B cell (primary cell): Measurements from ENCODE around the gene VPS13D. TPM values are rescaled to one million over a fixed set of nuclear protein-coding genes. Genes with fewer than 3 reads are reported as not detected.

Experiments used
- ATAC-seq: fragments of 200-7000 bp; cut with Tn5 transposase; one replicate; pipeline ENCODE4 v1.10.0; 2021; ENCODE audit warnings: low read depth, mild to moderate bottlenecking, moderate number of reproducible peaks, moderate library complexity
- CTCF ChIA-PET: fragments of 350-600 bp; sonication (Branson Sonifier 250); formaldehyde crosslinking; loops from one replicate; lab custom pipeline; 2021; ENCODE audit warnings: antibody characterized with exemption, inconsistent platforms; lab: Charles Lee
- POLR2A ChIA-PET: fragments of 350-600 bp; sonication (Branson Sonifier 250); formaldehyde crosslinking; loops from one replicate; lab custom pipeline; 2021; ENCODE audit warnings: antibody characterized with exemption; lab: Charles Lee
- DNase-seq: peaks from one replicate; pipeline ENCODE4 v3.0.0; 2013
- H2AFZ ChIP-seq: 2 replicates; pipeline ENCODE4 v1.6.1; 2012; ENCODE audit warnings: mild to moderate bottlenecking, low read depth, low read length; ENCODE audit not compliant: insufficient read depth, poor library complexity, severe bottlenecking
- H3K27ac ChIP-seq, 2 donors: 1 replicate in 1 of 2; 2 replicates in 1 of 2; pipeline ENCODE4 v1.5.1; 2012 to 2013; ENCODE audit warnings: low read length in 2 of 2, mild to moderate bottlenecking in 2 of 2, moderate library complexity in 1 of 2
- H3K27me3 ChIP-seq, 4 experiments: fragments of 200-600 bp in 1 of 4; sonication (generic) in 1 of 4; replicated peaks in 1 of 4; 1 replicate in 2 of 4; 2 replicates in 2 of 4; pipeline versions ENCODE4 v1.6.1 to v1.7.0; 2013 to 2016; ENCODE audit warnings: low read length in 3 of 4, mild to moderate bottlenecking in 2 of 4, mixed read lengths in 1 of 4, moderate library complexity in 1 of 4; ENCODE audit not compliant: insufficient read depth in 4 of 4, control insufficient read depth in 3 of 4; ENCODE audit errors: control extremely low read depth in 1 of 4
- H3K36me3 ChIP-seq, 2 experiments: replicated peaks in 1 of 2; 1 replicate in 1 of 2; 2 replicates in 1 of 2; pipeline versions ENCODE4 v1.6.1 to v1.7.1; 2013; ENCODE audit warnings: low read length in 1 of 2; ENCODE audit not compliant: insufficient read depth in 2 of 2, control insufficient read depth in 1 of 2; ENCODE audit errors: control extremely low read depth in 1 of 2, extremely low read depth in 1 of 2
- H3K4me1 ChIP-seq, 2 donors: fragments of 200-600 bp in 1 of 2; sonication (generic) in 1 of 2; 1 replicate in 1 of 2; 2 replicates in 1 of 2; pipeline versions ENCODE4 v1.5.1 to v1.6.1; 2013 to 2017; ENCODE audit warnings: low read length in 2 of 2; ENCODE audit not compliant: control insufficient read depth in 2 of 2, insufficient read depth in 2 of 2
- H3K4me2 ChIP-seq: replicated peaks from 2 replicates; pipeline ENCODE3; 2012; ENCODE audit warnings: mild to moderate bottlenecking, low read depth, low read length; ENCODE audit not compliant: poor library complexity, severe bottlenecking
- H3K4me3 ChIP-seq, 5 experiments: fragments of 200-600 bp in 1 of 5; sonication (generic) in 1 of 5; 1 replicate in 3 of 5; 2 replicates in 2 of 5; pipeline versions ENCODE4 v1.5.1 to v1.7.0; 2011 to 2016; ENCODE audit warnings: low read length in 4 of 5, mild to moderate bottlenecking in 4 of 5, low read depth in 2 of 5, control low read depth in 1 of 5, moderate library complexity in 1 of 5; ENCODE audit not compliant: insufficient read depth in 1 of 5; ENCODE audit errors: control extremely low read depth in 1 of 5, extremely low read depth in 1 of 5
- H3K79me2 ChIP-seq: fragments of 200-600 bp; sonication (generic); one replicate; pipeline ENCODE4 v1.6.0; 2016; ENCODE audit warnings: low read length; ENCODE audit not compliant: control insufficient read depth, insufficient read depth
- H3K9ac ChIP-seq: fragments of 200-600 bp; sonication (generic); 2 replicates; pipeline ENCODE4 v1.6.1; 2017; ENCODE audit warnings: mild to moderate bottlenecking, low read length, moderate library complexity
- H3K9me3 ChIP-seq, 3 donors: one replicate each; pipeline versions ENCODE4 v1.6.1 to v1.7.1; 2013; ENCODE audit warnings: low read length in 2 of 3; ENCODE audit not compliant: control insufficient read depth in 2 of 3, insufficient read depth in 1 of 3; ENCODE audit errors: control extremely low read depth in 1 of 3
- H4K20me1 ChIP-seq: 2 replicates; pipeline ENCODE4 v1.6.0; 2012; ENCODE audit warnings: mild to moderate bottlenecking, low read length; ENCODE audit not compliant: insufficient read depth, control insufficient read depth, poor library complexity, severe bottlenecking
- H3K27ac Mint-ChIP-seq: one replicate; pipeline ENCODE4 v1.8.0; 2021; ENCODE audit warnings: mixed read lengths
- H3K27me3 Mint-ChIP-seq: one replicate; pipeline ENCODE4 v1.8.0; 2021; ENCODE audit warnings: mixed read lengths
- H3K4me1 Mint-ChIP-seq: one replicate; pipeline ENCODE4 v1.8.0; 2021; ENCODE audit warnings: mixed read lengths
- H3K4me3 Mint-ChIP-seq: one replicate; pipeline ENCODE4 v1.8.0; 2021; ENCODE audit warnings: mixed read lengths
- H3K9me3 Mint-ChIP-seq: one replicate; pipeline ENCODE4 v1.8.0; 2022; ENCODE audit warnings: mixed read lengths; ENCODE audit not compliant: insufficient read depth
- CTCF ChIP-seq: fragments of 200-600 bp; IDR thresholded peaks from one replicate; pipeline ENCODE4 v1.8.0; 2022; ENCODE audit warnings: antibody characterized with exemption, mild to moderate bottlenecking
- EZH2 ChIP-seq: IDR thresholded peaks from 2 replicates; pipeline ENCODE4 v1.6.1; 2012; ENCODE audit warnings: borderline replicate concordance, low read depth, mild to moderate bottlenecking, moderate library complexity, low read length; ENCODE audit not compliant: insufficient read depth, poor library complexity, severe bottlenecking
- WGBS: methylation state at CpG from one replicate; pipeline ENCODE4 v1.1.5; 2013; ENCODE audit warnings: missing lambda C conversion rate; ENCODE audit not compliant: insufficient coverage; 5-methylcytosine and 5-hydroxymethylcytosine counted together
- intact Hi-C: fragments of 100-400 bp; cut with micrococcal nuclease; formaldehyde crosslinking; loops from one replicate; pipeline ENCODE4 v1.10.0; 2022
- polyA plus RNA-seq: library from polyadenylated mRNA; depleted of rRNA; stranded (reverse); fragments of >200 nt; gene quantifications from 2 replicates; pipeline ENCODE4 v1.2.3, GENCODE V29; 2012
- total RNA-seq, 2 donors: library from RNA; stranded (reverse); fragments of 120-200 nt in 1 of 2; gene quantifications; 1 replicate in 1 of 2; 2 replicates in 1 of 2; pipeline versions ENCODE4 v1.2.3 to v1.2.4, GENCODE V29; 2013 to 2022

VPS13D gene
- total and polyA plus RNA-seq, 2 donors (not counting 1 experiment from before 2014, with no cell fraction given): 29.9 to 104 TPM

- WGBS: 90% methylated on average over 1 of the region's 6 CpGs
- POLR2A ChIA-PET: interaction anchor here (3.2 kb wide), 1 partner anchor 83 kb away, joined by 42 read pairs; no protein-coding TSS in a partner anchor
- H3K4me3 Mint-ChIP-seq: no peak overlapping the region
- H3K27ac ChIP-seq: no peak overlapping the region
- CTCF ChIA-PET: interaction anchor here (0.7 to 17.5 kb wide), 22 partner anchors 10 to 176 kb away, joined by 3 to 685 read pairs (median 5); no protein-coding TSS in a partner anchor
- no peaks in the 10 kb centered on the region for H3K27me3 ChIP-seq
- no peak overlapping the region for H3K4me2 ChIP-seq
- no peaks in the 10 kb centered on the region for H3K9me3 Mint-ChIP-seq
- peaks cover 31 to 67% of the 10 kb centered on the region in 2 donors for H3K4me1 ChIP-seq
- no peak overlapping the region for H3K9ac ChIP-seq
- H2AFZ ChIP-seq: no peak overlapping the region
- peaks cover 0 to 4% (median 0%) of the 10 kb centered on the region in 3 donors for H3K9me3 ChIP-seq
- TF ChIP-seq EZH2 (no peak), CTCF (no peak)
- H3K36me3 ChIP-seq: peaks cover 0 to 20% of the 10 kb centered on the region in 2 experiments
- intact Hi-C loops: loop anchor here (2.0 kb wide), 2 partner anchors 41 to 55 kb away; partner anchors contain the start of gene TNFRSF1B
- H3K27ac Mint-ChIP-seq: peak overlapping the region; percentile 92
- H3K4me1 Mint-ChIP-seq: peaks cover 69% of the 10 kb centered on the region
- H3K79me2 ChIP-seq: no peaks in the 10 kb centered on the region
- no peak overlapping the region for H3K4me3 ChIP-seq
- DNase-seq: no peak
- no peaks in the 10 kb centered on the region for H3K27me3 Mint-ChIP-seq
- H4K20me1 ChIP-seq: no peaks in the 10 kb centered on the region
- ATAC-seq: no peak
Measured at GRCh38 chr1:12208271-12208670, 21.6 kb upstream of the VPS13D start.
